Right kidney (tissue), 1 donor: ENCODE measurements around the gene CEMIP.

Experiments used
- DNase-seq: peaks from one replicate; pipeline ENCODE4 v3.0.0-alpha.2; 2016

The CEMIP gene

GRCh38 chr15:80849308-80849707, 70.1 kb downstream of the CEMIP start:
- DNase-seq: no peak

DNA sequence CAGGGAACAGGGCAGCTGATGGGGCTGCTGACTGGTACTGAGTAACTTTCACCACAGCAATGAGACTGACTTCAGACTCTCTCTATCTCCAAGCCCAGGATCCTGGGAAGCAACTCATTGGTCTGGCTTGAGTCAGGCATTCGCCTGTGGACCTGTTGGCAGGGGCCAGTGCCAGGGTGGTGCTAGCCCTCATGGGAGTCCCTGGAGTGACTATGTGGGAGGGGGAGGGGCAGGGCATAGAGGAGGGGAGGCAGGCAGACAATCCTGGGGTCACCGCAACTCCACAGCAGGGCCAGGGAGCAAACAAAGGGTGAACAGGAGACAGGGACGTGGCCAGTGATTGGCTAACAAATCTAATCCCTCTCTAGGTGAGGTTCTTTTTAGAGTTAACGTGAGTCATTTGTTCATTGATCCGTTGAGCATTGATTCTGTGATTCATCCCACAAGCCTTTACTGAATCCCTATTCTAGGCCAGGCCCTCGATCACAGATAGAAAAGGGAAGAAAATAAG, 71.8 kb downstream of the CEMIP start:
- no peak for DNase-seq

- no peak for DNase-seq
These were observed 73.5 kb downstream of the CEMIP start for GRCh38 chr15:80852676-80853075.

- no peak for DNase-seq
These were observed 74.9 kb downstream of the CEMIP start for GRCh38 chr15:80854104-80854503.

- no peak for DNase-seq
These were observed 76.0 kb downstream of the CEMIP start for GRCh38 chr15:80855206-80855605.

DNA sequence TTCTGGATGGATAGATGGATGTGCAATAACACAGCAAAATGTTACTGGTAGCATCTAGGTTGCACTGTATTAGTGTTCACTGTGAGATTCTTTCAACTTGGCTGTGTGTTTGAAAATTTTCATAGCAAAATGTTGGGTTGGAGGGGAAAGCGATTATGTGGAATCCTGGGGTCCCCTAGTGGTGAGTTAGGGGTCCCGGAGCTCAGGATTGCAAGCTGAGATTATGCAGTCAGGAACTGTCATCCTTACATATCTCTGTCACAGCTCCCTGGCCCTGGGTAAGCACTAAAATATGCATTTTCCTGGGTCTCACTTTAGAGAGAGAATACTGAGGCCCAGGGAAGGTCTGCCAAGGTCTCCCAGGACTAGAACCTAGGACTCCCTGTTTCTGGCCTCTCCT, 77.2 kb downstream of the CEMIP start:
- no peak for DNase-seq

DNA sequence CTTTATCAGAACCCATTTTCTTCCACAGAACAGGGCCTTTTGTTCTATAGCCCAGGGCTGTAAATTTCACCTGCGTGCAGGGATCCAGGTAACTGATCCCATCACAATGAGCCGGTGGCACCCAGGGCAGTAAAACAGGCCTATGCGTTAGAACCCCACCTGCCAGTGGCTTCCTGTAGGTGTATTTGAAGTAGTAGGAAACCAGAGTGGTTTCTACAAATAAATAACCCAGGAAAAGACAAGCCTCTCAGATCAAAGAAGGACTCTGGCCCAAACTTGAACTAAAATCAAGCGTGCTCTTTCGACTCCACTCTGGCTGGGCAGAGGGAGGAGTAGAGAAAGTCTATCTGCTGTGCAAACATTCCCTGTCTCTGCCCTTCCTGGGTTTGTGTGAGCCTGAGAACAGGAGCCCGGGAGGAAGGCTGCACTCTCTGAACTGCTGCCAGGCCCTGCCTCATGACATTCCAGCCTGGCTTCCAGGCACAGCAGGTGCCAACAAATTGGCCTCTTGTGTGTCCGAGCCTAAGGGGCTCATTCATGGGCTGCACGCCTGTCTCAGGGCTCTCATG, 77.7 kb downstream of the CEMIP start:
- DNase-seq: no peak

DNA sequence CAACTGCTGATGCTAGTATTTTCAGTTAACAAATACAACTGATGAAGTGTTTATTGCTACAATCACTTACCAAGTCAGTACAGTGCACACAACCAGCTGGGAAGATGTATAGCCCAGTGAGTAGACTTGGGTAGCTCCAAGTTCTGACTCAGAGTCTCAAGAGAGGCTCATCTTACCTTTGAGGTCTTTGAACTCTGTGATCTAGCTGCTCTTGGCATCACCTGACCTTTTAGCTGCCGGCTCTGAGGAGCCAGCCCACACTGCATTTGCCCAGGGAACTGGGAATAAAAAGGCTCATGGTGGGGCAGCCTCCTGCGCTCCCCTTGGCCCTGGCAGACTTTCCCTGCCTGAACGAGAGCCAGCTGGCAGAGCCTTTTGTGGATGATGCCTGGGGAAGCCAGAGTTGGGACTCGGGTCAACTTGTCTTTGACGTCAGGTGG, 82.6 kb downstream of the CEMIP start:
- DNase-seq: no peak

DNA sequence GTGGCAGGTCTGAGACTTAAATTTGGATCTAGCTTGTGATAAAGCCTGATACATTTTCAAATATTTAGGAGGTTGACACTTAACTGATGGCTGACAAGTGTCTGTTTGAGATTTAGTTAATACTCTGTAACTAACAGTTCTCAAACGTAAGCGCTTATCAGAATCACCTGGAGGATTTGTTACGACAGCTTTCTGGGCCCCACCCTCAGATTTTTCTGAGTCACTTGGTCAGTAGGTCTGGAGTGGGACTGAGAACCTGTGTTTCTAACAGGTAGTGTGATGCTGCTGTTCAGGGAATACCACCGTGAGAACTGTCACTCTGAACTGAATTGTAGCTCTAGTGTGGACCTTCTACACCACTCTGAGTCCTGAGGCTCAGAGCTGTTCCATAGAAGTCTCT, 85.5 kb downstream of the CEMIP start:
- no peak for DNase-seq

GRCh38 chr15:80866936-80867335, 87.8 kb downstream of the CEMIP start:
- DNase-seq: no peak

GRCh38 chr15:80870366-80870765, 91.2 kb downstream of the CEMIP start:
- DNase-seq: no peak

DNA sequence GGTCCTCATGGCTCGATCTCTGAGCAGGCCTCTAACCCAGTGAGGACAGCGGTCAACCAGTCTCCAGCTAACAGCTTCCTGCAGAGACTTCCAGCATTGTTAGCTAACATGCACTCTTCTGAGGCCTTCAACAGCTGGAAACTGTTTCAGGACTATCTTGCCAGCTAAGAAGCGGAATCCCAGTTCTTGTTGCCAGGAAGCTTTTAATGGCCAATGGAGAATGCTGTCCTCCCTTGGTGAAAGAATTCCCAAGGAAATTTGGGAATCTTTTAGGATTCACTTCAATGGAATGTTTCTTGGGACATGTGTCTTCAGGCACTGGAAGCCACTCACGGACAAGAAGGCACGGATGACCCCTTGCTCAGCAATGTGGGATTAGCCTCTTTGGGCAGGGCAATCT, 91.7 kb downstream of the CEMIP start:
- DNase-seq: no peak

DNA sequence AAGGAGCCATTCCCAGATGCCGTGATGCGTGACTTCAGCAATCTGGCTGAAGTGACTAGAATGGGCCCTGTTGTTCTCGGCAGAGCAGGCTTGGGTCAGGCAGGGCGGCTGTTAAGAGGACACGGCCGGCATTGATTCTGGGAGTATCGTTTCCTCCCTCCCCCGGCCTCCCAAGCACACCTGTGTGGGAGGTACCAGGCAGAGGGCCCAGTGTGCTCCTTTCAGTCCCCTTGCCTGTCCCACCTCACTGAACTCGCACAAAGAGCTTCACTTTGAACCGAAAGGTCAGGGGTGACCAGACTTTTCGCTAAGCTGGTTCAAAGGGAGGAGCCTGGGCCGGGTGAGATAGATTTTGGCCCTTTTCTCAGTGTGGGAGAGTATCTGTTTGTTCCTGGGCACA, 92.7 kb downstream of the CEMIP start:
- DNase-seq: peak; percentile 50

- DNase-seq: peak; percentile 21
These were observed 94.3 kb downstream of the CEMIP start for GRCh38 chr15:80873366-80873952.

DNA sequence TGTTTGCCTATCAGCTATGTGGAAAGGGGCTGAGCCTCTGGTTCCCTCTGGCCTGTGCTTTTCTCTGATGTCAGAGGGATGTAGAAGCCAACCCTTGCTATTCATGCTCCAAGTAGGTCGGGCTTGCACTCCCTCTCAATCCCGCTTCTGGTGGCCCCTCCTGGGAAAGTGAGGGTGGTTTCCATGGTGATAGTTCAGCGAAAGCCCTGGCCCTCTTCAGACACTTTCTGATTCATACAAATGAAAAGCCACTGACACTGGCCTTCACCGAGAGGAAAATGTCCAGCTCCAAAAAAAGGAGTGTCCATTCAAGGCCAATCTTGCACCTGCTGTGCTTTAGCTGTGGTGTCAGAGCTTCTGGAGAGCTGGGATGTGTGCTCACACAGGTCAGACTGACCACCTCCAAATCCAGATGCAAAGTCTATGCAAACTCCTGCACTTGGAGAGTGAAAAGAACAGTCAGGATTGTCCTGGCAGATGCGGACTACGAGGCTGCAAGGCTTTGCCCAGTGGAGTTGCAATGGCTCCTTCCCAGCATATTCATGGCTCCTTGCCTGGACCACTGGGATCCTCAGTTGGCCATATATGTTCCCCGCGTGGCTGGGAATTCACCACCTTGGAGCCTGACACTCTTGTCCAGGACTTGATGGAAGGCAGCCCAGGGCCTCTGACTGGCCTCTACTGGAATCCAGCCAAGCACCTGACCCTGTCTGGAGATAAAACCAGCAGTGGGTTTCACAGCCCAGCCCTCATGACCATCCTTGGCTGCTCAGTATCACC, 96.6 kb downstream of the CEMIP start:
- DNase-seq: no peak

DNA sequence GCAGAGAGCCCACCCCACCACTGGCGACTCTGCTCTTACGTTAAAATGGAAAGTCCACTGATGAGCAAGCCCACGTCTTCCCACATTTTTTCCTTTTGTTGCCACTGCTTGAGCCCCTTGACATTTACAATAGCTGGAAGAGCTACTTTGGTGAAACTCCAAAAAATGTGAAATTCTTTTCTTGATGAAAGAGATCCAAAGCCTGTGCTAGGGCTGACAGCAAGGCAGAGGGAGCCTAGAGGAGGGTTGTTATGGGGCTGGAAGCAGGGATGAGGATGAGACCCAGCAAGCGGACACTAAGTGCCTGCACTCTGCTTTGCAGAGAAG, 97.1 kb downstream of the CEMIP start:
- DNase-seq: no peak

GRCh38 chr15:80878242-80878866, 99.2 kb downstream of the CEMIP start:
- no peak for DNase-seq

DNA sequence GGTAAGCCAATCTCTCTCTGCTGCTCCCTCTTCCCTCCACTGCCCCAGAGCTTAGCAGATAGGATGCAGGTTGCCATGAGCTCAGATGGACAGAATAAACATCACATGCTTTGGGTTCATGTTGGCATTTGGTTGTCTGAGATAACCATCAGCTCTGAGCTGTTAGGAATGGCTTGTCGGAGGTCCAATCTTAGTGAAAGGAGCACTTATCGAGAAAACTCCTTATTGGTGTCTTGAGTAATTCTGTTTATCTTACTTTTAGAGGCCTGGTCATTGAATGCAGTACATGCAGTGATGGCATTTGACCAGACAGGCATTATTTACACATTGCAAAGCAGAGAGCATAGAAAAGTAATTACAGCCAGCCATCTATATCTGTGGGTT, 99.7 kb downstream of the CEMIP start:
- DNase-seq: no peak

DNA sequence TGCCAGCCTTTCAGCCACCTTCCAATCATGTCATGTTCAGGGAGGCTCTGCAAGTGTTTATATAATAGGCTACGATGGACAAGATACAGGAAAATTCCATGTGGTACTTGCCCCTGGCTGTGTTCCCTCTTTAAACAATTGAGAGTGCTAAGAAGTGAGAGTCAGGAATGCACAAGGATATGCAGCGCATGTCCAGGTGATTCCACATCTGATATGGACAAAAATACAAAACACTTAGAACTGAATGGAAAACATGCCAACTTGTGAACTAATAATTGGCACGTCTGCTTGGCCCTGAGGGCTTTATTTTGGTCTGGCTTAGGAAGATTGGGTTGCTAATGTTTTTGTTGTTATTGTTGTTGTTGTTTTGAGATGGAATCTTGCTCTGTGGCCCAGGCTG, 100.9 kb downstream of the CEMIP start:
- no peak for DNase-seq

- DNase-seq: no peak
These were observed 104.5 kb downstream of the CEMIP start for GRCh38 chr15:80883641-80884040.

DNA sequence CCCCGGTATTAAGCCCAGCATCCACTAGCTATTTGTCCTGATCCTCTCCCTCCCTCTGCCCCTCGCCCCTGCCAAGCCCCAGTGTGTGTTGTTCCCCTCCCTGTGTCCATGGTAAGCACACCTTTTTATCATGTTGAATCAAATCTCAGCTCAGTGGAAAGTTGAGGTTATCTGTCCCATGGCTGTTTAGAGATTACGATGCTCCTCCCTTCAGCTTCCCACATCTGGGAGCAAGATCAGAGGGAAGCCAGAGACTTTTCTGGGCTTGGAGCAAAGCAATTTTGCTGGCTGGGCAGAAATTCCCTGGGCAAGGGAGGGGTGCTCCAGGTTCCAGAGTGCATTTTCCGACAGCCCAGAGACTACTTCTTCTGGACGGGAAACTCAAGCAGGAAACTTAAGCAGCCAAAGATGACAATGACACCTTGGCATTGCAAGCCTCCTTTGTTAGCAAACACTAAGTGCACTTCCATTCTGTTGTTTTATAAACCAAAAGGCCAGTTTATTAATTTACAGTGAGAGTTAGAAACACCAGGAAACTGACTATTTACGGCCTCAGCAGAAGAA, 105.9 kb downstream of the CEMIP start:
- no peak for DNase-seq

GRCh38 chr15:80887148-80887547, 108.0 kb downstream of the CEMIP start:
- DNase-seq: no peak

GRCh38 chr15:80888846-80889245, 109.7 kb downstream of the CEMIP start:
- no peak for DNase-seq
